HCT116 (cell line): Measurements from ENCODE around the gene FDXR. TPM values are rescaled to one million over a fixed set of nuclear protein-coding genes. Genes with fewer than 3 reads are reported as not detected.

Source experiments
- ATAC-seq: fragments of 200-7000 bp; cut with Tn5 transposase; 2 replicates; pipeline ENCODE4 v1.9.1; 2020; ENCODE audit warnings: mild to moderate bottlenecking, moderate library complexity
- BruUV-seq: library from RNA; stranded (reverse); fragments of 400-500 nt; replicated peaks from 2 replicates; lab custom pipeline; 2021; lab: Mats Ljungman, UMichigan
- CTCF ChIA-PET: fragments of 300-600 bp; sonication (Branson Sonifier 250); formaldehyde crosslinking; loops from one replicate; lab custom pipeline; 2021; ENCODE audit warnings: antibody characterized with exemption; lab: Charles Lee
- POLR2A ChIA-PET: fragments of 300-600, 350-600 bp; sonication (Branson Sonifier 250); formaldehyde crosslinking; loops from one replicate; lab custom pipeline; 2021; ENCODE audit warnings: antibody characterized with exemption; lab: Charles Lee
- RAD21 ChIA-PET, 2 experiments: fragments of 300-600 bp; sonication (Branson Sonifier 250); formaldehyde crosslinking; loops; one replicate each; lab custom pipeline; 2023; ENCODE audit warnings: low total read pairs in 2 of 2; ENCODE audit not compliant: uncharacterized antibody in 2 of 2, unreplicated experiment in 2 of 2, low non-redundant PET in 1 of 2; lab: Charles Lee
- DNase-seq: peaks from one replicate; pipeline ENCODE4 v3.0.0-alpha.2; 2010; ENCODE audit warnings: low read depth, low spot score
- H2AFZ ChIP-seq: fragments of 200-600 bp; shearing (Covaris generic), sonication (generic); 2 replicates; pipeline ENCODE4 v1.6.1; 2017; ENCODE audit warnings: low read depth, mixed run types, mixed read lengths, antibody characterized with exemption, low read length; ENCODE audit not compliant: poor library complexity, severe bottlenecking
- H3K27ac ChIP-seq: 2 replicates; pipeline ENCODE4 v1.5.1; 2012; ENCODE audit warnings: low read depth, low read length
- H3K27me3 ChIP-seq: fragments of 200-600 bp; sonication (generic); 2 replicates; pipeline ENCODE4 v1.6.1; 2016; ENCODE audit warnings: mixed run types, low read length, mixed read lengths; ENCODE audit not compliant: insufficient read depth
- H3K36me3 ChIP-seq, 2 experiments: fragments of 200-500 bp in 1 of 2; fragments of 200-600 bp in 1 of 2; sonication (Bioruptor generic) in 1 of 2; sonication (generic) in 1 of 2; 2 replicates each; pipeline versions ENCODE4 v1.5.1 to v1.6.1; 2014 to 2016; ENCODE audit warnings: low read length in 2 of 2, inconsistent platforms in 1 of 2, mixed read lengths in 1 of 2, mixed run types in 1 of 2; ENCODE audit not compliant: insufficient read depth in 2 of 2, control insufficient read depth in 1 of 2
- H3K4me1 ChIP-seq, 2 experiments: fragments of 200-600 bp in 1 of 2; sonication (generic) in 1 of 2; 2 replicates each; pipeline versions ENCODE4 v1.5.1 to v1.6.1; 2012 to 2017; ENCODE audit warnings: low read length in 2 of 2, inconsistent platforms in 1 of 2, mild to moderate bottlenecking in 1 of 2, mixed read lengths in 1 of 2, mixed run types in 1 of 2, moderate library complexity in 1 of 2; ENCODE audit not compliant: insufficient read depth in 2 of 2, control insufficient read depth in 1 of 2
- H3K4me2 ChIP-seq: fragments of 200-600 bp; sonication (generic); 2 replicates; pipeline ENCODE4 v1.6.1; 2017; ENCODE audit warnings: mixed run types, low read length, mixed read lengths
- H3K4me3 ChIP-seq, 2 experiments: fragments of 200-600 bp in 1 of 2; sonication (generic) in 1 of 2; replicated peaks in 1 of 2; 2 replicates each; pipeline ENCODE4 v1.5.1; 2011 to 2016; ENCODE audit warnings: low read length in 2 of 2, control low read depth in 1 of 2, low read depth in 1 of 2, mild to moderate bottlenecking in 1 of 2, mixed read lengths in 1 of 2, mixed run types in 1 of 2
- H3K79me2 ChIP-seq: fragments of 200-600 bp; sonication (generic); 2 replicates; pipeline ENCODE4 v1.6.1; 2017; ENCODE audit warnings: mild to moderate bottlenecking, mixed run types, low read length, moderate library complexity, mixed read lengths; ENCODE audit not compliant: insufficient read depth
- H3K9ac ChIP-seq: fragments of 200-600 bp; sonication (generic); 2 replicates; pipeline ENCODE4 v1.6.1; 2016; ENCODE audit warnings: low read length, mixed read lengths
- H3K9me2 ChIP-seq: fragments of 200-600 bp; sonication (generic), shearing (Covaris generic); 2 replicates; pipeline ENCODE4 v1.6.1; 2017; ENCODE audit warnings: mixed run types, mild to moderate bottlenecking, moderate library complexity; ENCODE audit not compliant: insufficient read depth
- H3K9me3 ChIP-seq, 2 experiments: fragments of 200-500 bp in 1 of 2; fragments of 200-600 bp in 1 of 2; sonication (Bioruptor generic) in 1 of 2; sonication (generic) in 1 of 2; 2 replicates each; pipeline ENCODE4 v1.6.1; 2014 to 2017; ENCODE audit warnings: low read length in 2 of 2, mixed read lengths in 2 of 2, inconsistent platforms in 1 of 2, low read depth in 1 of 2, mild to moderate bottlenecking in 1 of 2, mixed run types in 1 of 2, moderate library complexity in 1 of 2; ENCODE audit not compliant: control insufficient read depth in 1 of 2, insufficient read depth in 1 of 2
- H4K20me1 ChIP-seq: fragments of 200-600 bp; sonication (generic), shearing (Covaris generic); 2 replicates; pipeline ENCODE4 v1.6.1; 2017; ENCODE audit warnings: mixed run types, mild to moderate bottlenecking, moderate library complexity; ENCODE audit not compliant: insufficient read depth
- ATF3 ChIP-seq: IDR thresholded peaks from 2 replicates; pipeline ENCODE4 v1.6.1; 2012
- CBX3 ChIP-seq: IDR thresholded peaks from 2 replicates; pipeline ENCODE4 v1.6.1; 2012; ENCODE audit warnings: low read depth
- CEBPB ChIP-seq: IDR thresholded peaks from 2 replicates; pipeline ENCODE4 v1.6.1; 2012; ENCODE audit warnings: low read depth
- CTCF ChIP-seq, 3 experiments: fragments of 200-600 bp in 1 of 3; sonication (generic) in 1 of 3; IDR thresholded peaks in 2 of 3; conservative IDR thresholded peaks in 1 of 3; 2 replicates each; pipeline ENCODE4 v1.5.1; 2012 to 2017; ENCODE audit warnings: low read depth in 2 of 3, low read length in 2 of 3, antibody characterized with exemption in 1 of 3, borderline replicate concordance in 1 of 3, control low read depth in 1 of 3, mild to moderate bottlenecking in 1 of 3, mixed read lengths in 1 of 3, mixed run types in 1 of 3, moderate library complexity in 1 of 3; ENCODE audit not compliant: insufficient read depth in 1 of 3
- ELF1 ChIP-seq: IDR thresholded peaks from 2 replicates; pipeline ENCODE4 v1.6.1; 2012; ENCODE audit warnings: low read depth, borderline replicate concordance
- EZH2 ChIP-seq: fragments of 200-600 bp; sonication (generic); IDR thresholded peaks from 2 replicates; pipeline ENCODE4 v1.6.1; 2017; ENCODE audit warnings: antibody characterized with exemption, mixed run types
- MAX ChIP-seq: IDR thresholded peaks from 2 replicates; pipeline ENCODE4 v1.6.1; 2012
- POLR2A ChIP-seq: IDR thresholded peaks from 2 replicates; pipeline ENCODE4 v1.7.0; 2011; ENCODE audit warnings: borderline replicate concordance; ENCODE audit not compliant: insufficient read depth, insufficient read length; ENCODE audit errors: extremely low read depth
- POLR2AphosphoS5 ChIP-seq: IDR thresholded peaks from 2 replicates; pipeline ENCODE4 v1.6.1; 2011; ENCODE audit warnings: mild to moderate bottlenecking, low read depth, low read length, moderate library complexity
- SIN3A ChIP-seq: IDR thresholded peaks from 2 replicates; pipeline ENCODE4 v1.6.1; 2012; ENCODE audit warnings: low read depth
- SP1 ChIP-seq: IDR thresholded peaks from 2 replicates; pipeline ENCODE4 v1.6.1; 2012; ENCODE audit warnings: low read depth
- SRF ChIP-seq: IDR thresholded peaks from 2 replicates; pipeline ENCODE4 v1.6.1; 2012; ENCODE audit warnings: low read depth
- TCF7L2 ChIP-seq: IDR thresholded peaks from 2 replicates; pipeline ENCODE4 v1.7.0; 2011; ENCODE audit warnings: borderline replicate concordance, inconsistent platforms; ENCODE audit not compliant: insufficient read depth, insufficient read length; ENCODE audit errors: extremely low read depth
- YY1 ChIP-seq: IDR thresholded peaks from 2 replicates; pipeline ENCODE4 v1.6.1; 2011; ENCODE audit warnings: low read length, low read depth, moderate library complexity, mild to moderate bottlenecking; ENCODE audit not compliant: insufficient replicate concordance; ENCODE audit errors: extremely low read depth
- intact Hi-C: fragments of 100-400 bp; cut with micrococcal nuclease; formaldehyde crosslinking; loops from 2 replicates; pipeline ENCODE4 v1.10.0; 2022
- total RNA-seq: library from RNA; stranded (reverse); gene quantifications from one replicate; pipeline ENCODE4 v1.2.1, GENCODE V29; 2021; ENCODE audit not compliant: unreplicated experiment

FDXR gene
- total RNA-seq, 1 experiment from 2014 or later, result 98.8 TPM

- H3K9me3 ChIP-seq, result no peaks in the 10 kb centered on the region
- ATAC-seq (0 out of 2 replicates have a peak, but pooled peaks have one; percentile 32), DNase-seq (no peak)
- H3K36me3 ChIP-seq, result no peaks in the 10 kb centered on the region
- TF ChIP-seq SP1 (no peak), YY1 (no peak), MAX (no peak), TCF7L2 (no peak), ELF1 (no peak), SRF (no peak), CEBPB (no peak)
- no peaks in the 10 kb centered on the region for H3K27me3 ChIP-seq
- no peaks in the 10 kb centered on the region for H3K79me2 ChIP-seq
- no peak overlapping the region for H3K27ac ChIP-seq
- intact Hi-C loops, result no loop called here
- H2AFZ ChIP-seq, result no peak overlapping the region
- CTCF ChIA-PET, result no interaction called here
- RAD21 ChIA-PET, result no interaction called here
- no TSS peak for BruUV-seq
- H3K4me3 ChIP-seq, result no peak overlapping the region
- H3K9ac ChIP-seq, result no peak overlapping the region
- no peak overlapping the region for H3K4me2 ChIP-seq
- H3K9me2 ChIP-seq, result no peaks in the 10 kb centered on the region
- H3K4me1 ChIP-seq, result peaks cover 3 to 30% of the 10 kb centered on the region in 2 experiments
- POLR2A ChIA-PET, result interaction anchor here (2.0 to 2.3 kb wide), 2 partner anchors 9 to 32 kb away, joined by 6 to 15 read pairs; partner anchors contain the start of gene FDXR
- H4K20me1 ChIP-seq, result no peaks in the 10 kb centered on the region
Measured at GRCh38 chr17:74904687-74905409, 32.1 kb upstream of the FDXR start.

GRCh38 chr17:74903671-74904070 lies 30.9 kb upstream of the FDXR start:
- Histone ChIP-seq H3K79me2 (no peaks in the 10 kb centered on the region), H3K4me2 (no peak overlapping the region), H3K9ac (no peak overlapping the region), H3K36me3 (no peaks in the 10 kb centered on the region), H3K9me3 (no peaks in the 10 kb centered on the region), H4K20me1 (no peaks in the 10 kb centered on the region), H3K4me3 (no peak overlapping the region), H3K9me2 (no peaks in the 10 kb centered on the region), H2AFZ (no peak overlapping the region), H3K27me3 (no peaks in the 10 kb centered on the region), H3K27ac (no peak overlapping the region; the same call in 1 of the 2 replicates), H3K4me1 (peaks cover 3 to 26% of the 10 kb centered on the region in 2 experiments)
- DNase-seq, result no peak
- BruUV-seq, result no TSS peak
- intact Hi-C loops, result no loop called here
- ATAC-seq, result no peak
- POLR2A ChIA-PET, result no interaction called here
- RAD21 ChIA-PET, result no interaction called here
- CTCF ChIA-PET, result no interaction called here
- no peak for TF ChIP-seq TCF7L2
- TF ChIP-seq ATF3, result no peak
- TF ChIP-seq CBX3, result no peak
- TF ChIP-seq EZH2, result no peak
- TF ChIP-seq CEBPB, result no peak
- TF ChIP-seq POLR2A, result no peak
- TF ChIP-seq ELF1, result no peak
- no peak for TF ChIP-seq CTCF (IDR thresholded peaks at IDR 0.05 in 2 of 3, conservative IDR thresholded peaks at IDR 0.05 in 1 of 3; ENCODE audit: borderline replicate concordance in 1 of 3, insufficient read depth in 1 of 3, low read depth in 2 of 3, low read length in 2 of 3)
- no peak for TF ChIP-seq POLR2AphosphoS5
- no peak for TF ChIP-seq SIN3A
